ENCODE data around the gene IL31RA.
A peak's percentile ranks its signal among the peaks of the same experiment; 100 is the strongest.

IL31RA gene

GRCh38 chr5:55921617-55922016 lies 70.5 kb downstream of the IL31RA start:
- Histone ChIP-seq H3K27me3 (ENCODE audit: low read depth, low read length) (no peaks in the 10 kb centered on the region), H4K20me1 (ENCODE audit: insufficient read depth, low read length) (no peaks in the 10 kb centered on the region), H3K4me1 (ENCODE audit: low read length) (peaks cover 30% of the 10 kb centered on the region), H3K9ac (ENCODE audit: low read length) (no peak overlapping the region), H3K27ac (ENCODE audit: low read length) (no peak overlapping the region), H3K79me2 (ENCODE audit: low read length) (no peaks in the 10 kb centered on the region), H3K4me2 (ENCODE audit: low read length) (no peak overlapping the region), H2AFZ (ENCODE audit: low read depth, low read length) (no peak overlapping the region), H3K36me3 (replicated peaks; ENCODE audit: low read depth, low read length) (no peaks in the 10 kb centered on the region), H3K9me3 (ENCODE audit: insufficient read depth, low read length) (no peaks in the 10 kb centered on the region), H3K4me3 (ENCODE audit: low read length) (no peak overlapping the region)
- no peak for TF ChIP-seq EZH2phosphoT487 (IDR thresholded peaks at IDR 0.05; ENCODE audit: low read depth)
- TF ChIP-seq, protein P1, sequence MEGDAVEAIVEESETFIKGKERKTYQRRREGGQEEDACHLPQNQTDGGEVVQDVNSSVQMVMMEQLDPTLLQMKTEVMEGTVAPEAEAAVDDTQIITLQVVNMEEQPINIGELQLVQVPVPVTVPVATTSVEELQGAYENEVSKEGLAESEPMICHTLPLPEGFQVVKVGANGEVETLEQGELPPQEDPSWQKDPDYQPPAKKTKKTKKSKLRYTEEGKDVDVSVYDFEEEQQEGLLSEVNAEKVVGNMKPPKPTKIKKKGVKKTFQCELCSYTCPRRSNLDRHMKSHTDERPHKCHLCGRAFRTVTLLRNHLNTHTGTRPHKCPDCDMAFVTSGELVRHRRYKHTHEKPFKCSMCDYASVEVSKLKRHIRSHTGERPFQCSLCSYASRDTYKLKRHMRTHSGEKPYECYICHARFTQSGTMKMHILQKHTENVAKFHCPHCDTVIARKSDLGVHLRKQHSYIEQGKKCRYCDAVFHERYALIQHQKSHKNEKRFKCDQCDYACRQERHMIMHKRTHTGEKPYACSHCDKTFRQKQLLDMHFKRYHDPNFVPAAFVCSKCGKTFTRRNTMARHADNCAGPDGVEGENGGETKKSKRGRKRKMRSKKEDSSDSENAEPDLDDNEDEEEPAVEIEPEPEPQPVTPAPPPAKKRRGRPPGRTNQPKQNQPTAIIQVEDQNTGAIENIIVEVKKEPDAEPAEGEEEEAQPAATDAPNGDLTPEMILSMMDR (IDR thresholded peaks at IDR 0.05; ENCODE audit: low read depth, low read length), result no peak

- Histone ChIP-seq H3K4me3 (ENCODE audit: low read length) (peak overlapping the region; percentile 74), H3K4me2 (ENCODE audit: low read length) (peak overlapping the region; percentile 86), H3K79me2 (ENCODE audit: low read length) (no peaks in the 10 kb centered on the region), H3K27me3 (ENCODE audit: low read depth, low read length) (no peaks in the 10 kb centered on the region), H4K20me1 (ENCODE audit: insufficient read depth, low read length) (no peaks in the 10 kb centered on the region), H2AFZ (ENCODE audit: low read depth, low read length) (peak overlapping the region; percentile 95), H3K27ac (ENCODE audit: low read length) (no peak overlapping the region), H3K4me1 (ENCODE audit: low read length) (peaks cover 30% of the 10 kb centered on the region), H3K9ac (ENCODE audit: low read length) (peak overlapping the region; percentile 49), H3K9me3 (ENCODE audit: insufficient read depth, low read length) (no peaks in the 10 kb centered on the region), H3K36me3 (replicated peaks; ENCODE audit: low read depth, low read length) (no peaks in the 10 kb centered on the region)
- TF ChIP-seq, protein P1 (IDR thresholded peaks at IDR 0.05; ENCODE audit: low read depth, low read length), result no peak
- no peak for TF ChIP-seq EZH2phosphoT487 (IDR thresholded peaks at IDR 0.05; ENCODE audit: low read depth)
Measured at GRCh38 chr5:55923177-55923771, 72.1 kb downstream of the IL31RA start.

DNA sequence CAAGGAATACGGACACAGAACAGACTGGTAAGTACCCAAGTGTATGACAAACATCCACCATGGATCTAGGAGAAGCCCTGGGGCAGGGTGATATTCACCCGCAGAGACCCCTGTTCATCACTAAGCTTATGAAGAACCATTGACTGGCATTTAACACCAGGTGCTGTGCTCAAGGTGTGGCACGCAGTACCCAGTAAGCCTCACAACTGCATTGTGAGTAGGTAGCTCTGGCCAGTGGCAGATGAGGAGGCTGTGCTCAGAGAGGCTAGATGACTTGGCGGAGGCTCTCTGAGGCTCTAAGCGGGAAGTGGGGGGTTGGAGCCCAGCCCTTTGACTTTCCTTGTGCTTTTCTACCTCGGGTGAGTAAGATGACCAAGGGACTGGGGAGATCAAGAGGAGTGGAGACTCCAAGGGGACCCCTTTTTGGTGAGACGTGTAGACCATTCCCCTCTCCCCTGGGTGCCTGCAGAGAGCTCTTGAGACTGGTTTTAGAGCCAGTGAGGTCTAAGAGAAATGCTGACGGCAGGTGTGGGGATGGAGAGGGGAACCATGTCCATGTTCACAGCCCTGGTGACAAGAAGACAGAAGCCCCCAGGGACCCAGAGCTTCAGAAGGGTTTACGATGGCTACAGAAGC lies 72.8 kb downstream of the IL31RA start:
- Histone ChIP-seq H3K9ac (ENCODE audit: low read length) (no peak overlapping the region), H3K4me1 (ENCODE audit: low read length) (peaks cover 28% of the 10 kb centered on the region), H3K36me3 (replicated peaks; ENCODE audit: low read depth, low read length) (no peaks in the 10 kb centered on the region)

GRCh38 chr5:55924744-55925143 lies 73.6 kb downstream of the IL31RA start:
- Histone ChIP-seq H3K9ac (ENCODE audit: low read length) (no peak overlapping the region), H3K79me2 (ENCODE audit: low read length) (no peaks in the 10 kb centered on the region), H3K9me3 (ENCODE audit: insufficient read depth, low read length) (no peaks in the 10 kb centered on the region), H2AFZ (ENCODE audit: low read depth, low read length) (no peak overlapping the region), H3K27me3 (ENCODE audit: low read depth, low read length) (no peaks in the 10 kb centered on the region), H3K4me2 (ENCODE audit: low read length) (no peak overlapping the region), H4K20me1 (ENCODE audit: insufficient read depth, low read length) (no peaks in the 10 kb centered on the region), H3K4me3 (ENCODE audit: low read length) (no peak overlapping the region), H3K4me1 (ENCODE audit: low read length) (peaks cover 21% of the 10 kb centered on the region), H3K27ac (ENCODE audit: low read length) (no peak overlapping the region), H3K36me3 (replicated peaks; ENCODE audit: low read depth, low read length) (no peaks in the 10 kb centered on the region)
- TF ChIP-seq, protein P1 (IDR thresholded peaks at IDR 0.05; ENCODE audit: low read depth, low read length), result no peak
- no peak for TF ChIP-seq EZH2phosphoT487 (IDR thresholded peaks at IDR 0.05; ENCODE audit: low read depth)

More for the DNA sequence above, 72.8 kb downstream of the IL31RA start:
- no peaks in the 10 kb centered on the region for H4K20me1 ChIP-seq (ENCODE audit: insufficient read depth, low read length)
- H3K9me3 ChIP-seq (ENCODE audit: insufficient read depth, low read length), result no peaks in the 10 kb centered on the region
- TF ChIP-seq, protein P1 (IDR thresholded peaks at IDR 0.05; ENCODE audit: low read depth, low read length), result no peak
- no peak for TF ChIP-seq EZH2phosphoT487 (IDR thresholded peaks at IDR 0.05; ENCODE audit: low read depth)
- H2AFZ ChIP-seq (ENCODE audit: low read depth, low read length), result 0 out of 2 replicates have a peak overlapping the region, but pooled peaks have one; percentile 95
- H3K27me3 ChIP-seq (ENCODE audit: low read depth, low read length), result no peaks in the 10 kb centered on the region
- peak overlapping the region; percentile 86 for H3K4me2 ChIP-seq (ENCODE audit: low read length)
- no peak overlapping the region for H3K27ac ChIP-seq (ENCODE audit: low read length)
- H3K79me2 ChIP-seq (ENCODE audit: low read length), result no peaks in the 10 kb centered on the region
- H3K4me3 ChIP-seq (ENCODE audit: low read length), result peak overlapping the region; percentile 74; the same call in 1 of the 2 replicates

Measured in OCI-LY3 (cell line).